ENCODE measurements around the gene NFE2L1.

The NFE2L1 gene

DNA sequence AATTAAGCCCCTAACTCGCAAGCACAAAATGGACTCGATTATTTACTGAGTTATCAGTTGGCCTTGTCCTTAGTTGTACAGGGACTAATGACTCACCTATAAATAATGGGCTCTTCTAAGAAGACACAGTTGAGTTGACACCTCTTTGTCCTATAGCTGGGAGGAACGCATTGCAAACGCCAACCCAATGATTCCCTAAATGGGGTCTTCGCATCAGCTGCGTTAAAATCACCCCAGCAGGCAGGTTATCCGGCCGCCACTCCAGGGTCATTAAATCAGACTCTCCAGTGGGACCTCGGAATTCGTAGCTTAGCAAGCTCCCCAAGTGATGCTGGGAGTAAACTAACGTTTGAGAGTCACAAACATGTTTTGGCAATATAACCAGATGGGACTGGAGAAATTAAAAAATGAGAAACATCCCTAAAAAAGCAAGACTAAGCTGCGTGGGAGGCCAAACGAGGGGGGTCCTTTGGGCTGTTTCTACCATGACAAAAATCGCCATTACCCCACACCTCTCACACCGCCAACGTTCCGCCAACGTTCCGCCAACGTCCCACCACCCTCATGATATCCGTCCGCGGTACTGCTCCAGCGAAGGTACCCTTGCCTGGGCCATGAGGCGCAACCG is 932 bp upstream of the NFE2L1 start:
- Histone ChIP-seq H3K27me3 (ENCODE audit: control insufficient read depth in 1 of 2, insufficient read depth in 2 of 2, low read length in 2 of 2) (no peaks in the 10 kb centered on the region), H3K4me3 (ENCODE audit: low read depth in 1 of 2, low read length in 2 of 2) (peak overlapping the region; percentile 90 to 94), H3K27ac (ENCODE audit: low read depth, low read length) (peak overlapping the region; percentile 83), H3K36me3 (ENCODE audit: control insufficient read depth in 1 of 2, insufficient read depth in 2 of 2, low read length in 2 of 2) (peaks cover 7 to 14% of the 10 kb centered on the region in 2 donors), H3K9me3 (ENCODE audit: control insufficient read depth in 1 of 2, low read length in 2 of 2) (no peaks in the 10 kb centered on the region), H3K9ac (ENCODE audit: low read depth in 1 of 2, low read length in 2 of 2) (peak overlapping the region; percentile 81 to 89), H3K4me1 (ENCODE audit: control insufficient read depth in 1 of 2, insufficient read depth in 2 of 2, low read length in 2 of 2) (peaks cover 38 to 41% of the 10 kb centered on the region in 2 donors)

GRCh38 chr17:48048384-48049126 is 396 bp downstream of the NFE2L1 start:
- Histone ChIP-seq H3K36me3 (ENCODE audit: control insufficient read depth in 1 of 2, insufficient read depth in 2 of 2, low read length in 2 of 2) (peaks cover 19 to 24% of the 10 kb centered on the region in 2 donors), H3K27me3 (ENCODE audit: control insufficient read depth in 1 of 2, insufficient read depth in 2 of 2, low read length in 2 of 2) (no peaks in the 10 kb centered on the region), H3K4me1 (ENCODE audit: control insufficient read depth in 1 of 2, insufficient read depth in 2 of 2, low read length in 2 of 2) (peaks cover 52 to 54% of the 10 kb centered on the region in 2 donors), H3K27ac (ENCODE audit: low read depth, low read length) (peak overlapping the region; percentile 97), H3K9ac (ENCODE audit: low read depth in 1 of 2, low read length in 2 of 2) (peak overlapping the region; percentile 88 to 96), H3K4me3 (ENCODE audit: low read depth in 1 of 2, low read length in 2 of 2) (peak overlapping the region; percentile 86 to 90), H3K9me3 (ENCODE audit: control insufficient read depth in 1 of 2, low read length in 2 of 2) (no peaks in the 10 kb centered on the region)

DNA sequence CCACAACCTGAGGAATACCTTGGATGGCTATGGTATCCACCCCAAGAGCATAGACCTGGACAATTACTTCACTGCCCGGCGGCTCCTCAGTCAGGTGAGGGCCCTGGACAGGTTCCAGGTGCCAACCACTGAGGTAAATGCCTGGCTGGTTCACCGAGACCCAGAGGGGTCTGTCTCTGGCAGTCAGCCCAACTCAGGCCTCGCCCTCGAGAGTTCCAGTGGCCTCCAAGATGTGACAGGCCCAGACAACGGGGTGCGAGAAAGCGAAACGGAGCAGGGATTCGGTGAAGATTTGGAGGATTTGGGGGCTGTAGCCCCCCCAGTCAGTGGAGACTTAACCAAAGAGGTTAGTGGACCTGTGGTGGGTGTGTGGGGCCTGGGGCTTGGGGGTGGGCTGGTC is 3.1 kb downstream of the NFE2L1 start:
- Histone ChIP-seq H3K4me3 (ENCODE audit: low read depth in 1 of 2, low read length in 2 of 2) (peak overlapping the region; percentile 7 to 51), H3K36me3 (ENCODE audit: control insufficient read depth in 1 of 2, insufficient read depth in 2 of 2, low read length in 2 of 2) (peaks cover 31 to 44% of the 10 kb centered on the region in 2 donors), H3K4me1 (ENCODE audit: control insufficient read depth in 1 of 2, insufficient read depth in 2 of 2, low read length in 2 of 2) (peaks cover 68 to 73% of the 10 kb centered on the region in 2 donors), H3K27me3 (ENCODE audit: control insufficient read depth in 1 of 2, insufficient read depth in 2 of 2, low read length in 2 of 2) (no peaks in the 10 kb centered on the region), H3K27ac (ENCODE audit: low read depth, low read length) (peak overlapping the region; percentile 47), H3K9ac (ENCODE audit: low read depth in 1 of 2, low read length in 2 of 2) (peak overlapping the region; percentile 4 to 96), H3K9me3 (ENCODE audit: control insufficient read depth in 1 of 2, low read length in 2 of 2) (no peaks in the 10 kb centered on the region)

DNA sequence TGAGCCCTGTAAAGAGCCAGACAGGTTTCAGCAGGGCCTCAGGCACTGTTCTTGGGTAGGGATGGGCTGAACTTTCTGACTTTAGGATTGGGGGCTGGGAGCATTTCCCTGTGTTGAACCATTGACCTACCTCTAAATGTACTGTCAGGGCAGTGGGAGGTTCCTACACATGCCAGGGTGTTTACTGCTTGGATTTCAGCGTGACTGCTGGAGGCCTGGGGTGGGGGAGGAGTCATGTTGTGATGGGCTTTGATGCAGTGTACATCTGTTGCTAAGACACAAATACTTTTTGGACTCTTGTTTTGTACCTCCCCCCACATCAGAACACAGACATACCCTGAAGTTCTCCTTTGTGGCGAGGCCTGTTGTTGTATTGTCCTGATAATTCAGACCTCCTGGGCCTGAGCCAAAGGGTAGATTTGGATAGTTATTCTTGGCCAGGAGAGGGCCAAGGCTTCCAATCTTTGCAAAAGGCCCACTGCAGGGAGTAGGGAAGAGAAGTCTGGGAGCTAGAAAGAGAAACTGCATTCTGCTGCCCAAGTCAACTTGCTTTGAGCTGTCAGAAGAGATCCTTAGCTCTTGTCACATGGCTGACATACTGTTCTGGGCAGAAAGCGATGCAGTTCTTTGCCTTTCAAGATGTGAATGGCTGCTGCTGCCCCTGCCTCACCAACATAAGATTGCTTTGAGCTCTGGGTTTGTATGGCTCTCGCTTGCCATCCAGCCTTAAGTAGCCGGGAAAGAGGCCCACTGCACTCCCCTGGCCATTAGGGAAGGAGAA is 3.7 kb downstream of the NFE2L1 start:
- Histone ChIP-seq H3K9ac (ENCODE audit: low read depth in 1 of 2, low read length in 2 of 2) (peak overlapping the region; percentile 48 to 96), H3K36me3 (ENCODE audit: control insufficient read depth in 1 of 2, insufficient read depth in 2 of 2, low read length in 2 of 2) (peaks cover 37 to 50% of the 10 kb centered on the region in 2 donors), H3K9me3 (ENCODE audit: control insufficient read depth in 1 of 2, low read length in 2 of 2) (no peaks in the 10 kb centered on the region), H3K4me1 (ENCODE audit: control insufficient read depth in 1 of 2, insufficient read depth in 2 of 2, low read length in 2 of 2) (peaks cover 62 to 71% of the 10 kb centered on the region in 2 donors), H3K27me3 (ENCODE audit: control insufficient read depth in 1 of 2, insufficient read depth in 2 of 2, low read length in 2 of 2) (no peaks in the 10 kb centered on the region), H3K4me3 (ENCODE audit: low read depth in 1 of 2, low read length in 2 of 2) (peak overlapping the region; percentile 33 to 51), H3K27ac (ENCODE audit: low read depth, low read length) (peak overlapping the region; percentile 65)

DNA sequence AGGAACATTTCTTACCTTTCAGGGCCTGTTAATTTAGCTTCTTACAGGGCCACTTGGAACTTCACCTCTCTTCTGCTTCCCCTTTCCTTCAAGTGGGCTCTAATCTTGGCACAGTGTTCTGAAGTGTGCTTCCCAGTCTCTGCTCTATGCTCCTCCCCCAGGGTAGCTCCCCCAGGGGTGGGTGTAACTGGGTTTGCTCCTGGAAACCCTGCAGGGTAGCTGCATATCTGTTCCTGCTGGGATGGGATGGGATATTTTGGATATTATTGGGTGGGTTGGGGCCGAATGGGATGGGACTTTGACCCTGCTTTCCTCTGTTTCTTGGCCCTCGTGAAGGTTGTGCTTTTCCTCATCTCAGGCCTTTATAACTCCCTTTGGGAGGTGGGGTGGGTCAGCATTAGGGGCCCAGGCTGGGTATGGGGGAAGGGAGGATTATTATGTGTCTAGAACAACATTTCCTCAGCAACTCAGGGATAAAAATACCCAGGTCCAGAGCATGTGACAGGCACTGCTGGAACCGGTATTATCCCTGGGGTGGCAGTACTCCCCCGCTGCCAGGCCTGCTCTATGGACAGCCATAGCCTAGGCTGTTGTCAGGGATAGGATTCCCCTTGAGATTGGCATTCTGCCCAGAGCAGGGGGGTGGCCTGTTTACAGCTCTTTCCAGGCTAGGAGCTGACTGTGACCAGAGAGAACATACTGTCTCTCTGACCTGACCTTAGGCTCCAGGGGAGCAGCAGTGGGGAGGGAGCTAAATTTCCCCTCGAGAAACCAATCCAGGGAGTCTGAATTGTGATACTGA is 5.0 kb downstream of the NFE2L1 start:
- peak overlapping the region; percentile 36 to 48 for H3K9ac ChIP-seq (ENCODE audit: low read depth in 1 of 2, low read length in 2 of 2)
- H3K9me3 ChIP-seq (ENCODE audit: control insufficient read depth in 1 of 2, low read length in 2 of 2): no peaks in the 10 kb centered on the region
- no peaks in the 10 kb centered on the region for H3K27me3 ChIP-seq (ENCODE audit: control insufficient read depth in 1 of 2, insufficient read depth in 2 of 2, low read length in 2 of 2)
- H3K4me1 ChIP-seq (ENCODE audit: control insufficient read depth in 1 of 2, insufficient read depth in 2 of 2, low read length in 2 of 2): peaks cover 58 to 70% of the 10 kb centered on the region in 2 donors
- peaks cover 50 to 63% of the 10 kb centered on the region in 2 donors for H3K36me3 ChIP-seq (ENCODE audit: control insufficient read depth in 1 of 2, insufficient read depth in 2 of 2, low read length in 2 of 2)
- H3K4me3 ChIP-seq (ENCODE audit: low read depth in 1 of 2, low read length in 2 of 2): peak overlapping the region; percentile 33 to 51
- peak overlapping the region; percentile 65 for H3K27ac ChIP-seq (ENCODE audit: low read depth, low read length)

- H3K36me3 ChIP-seq (ENCODE audit: control insufficient read depth in 1 of 2, insufficient read depth in 2 of 2, low read length in 2 of 2): peaks cover 56 to 69% of the 10 kb centered on the region in 2 donors
- no peaks in the 10 kb centered on the region for H3K9me3 ChIP-seq (ENCODE audit: control insufficient read depth in 1 of 2, low read length in 2 of 2)
- peaks cover 58 to 70% of the 10 kb centered on the region in 2 donors for H3K4me1 ChIP-seq (ENCODE audit: control insufficient read depth in 1 of 2, insufficient read depth in 2 of 2, low read length in 2 of 2)
- no peaks in the 10 kb centered on the region for H3K27me3 ChIP-seq (ENCODE audit: control insufficient read depth in 1 of 2, insufficient read depth in 2 of 2, low read length in 2 of 2)
- H3K4me3 ChIP-seq (ENCODE audit: low read depth in 1 of 2, low read length in 2 of 2): no peak overlapping the region
- H3K9ac ChIP-seq (ENCODE audit: low read depth in 1 of 2, low read length in 2 of 2): peak overlapping the region in 1 of 2 donors; percentile 36
- H3K27ac ChIP-seq (ENCODE audit: low read depth, low read length): peak overlapping the region; percentile 37
Measured at GRCh38 chr17:48053758-48054237, 5.6 kb downstream of the NFE2L1 start.

DNA sequence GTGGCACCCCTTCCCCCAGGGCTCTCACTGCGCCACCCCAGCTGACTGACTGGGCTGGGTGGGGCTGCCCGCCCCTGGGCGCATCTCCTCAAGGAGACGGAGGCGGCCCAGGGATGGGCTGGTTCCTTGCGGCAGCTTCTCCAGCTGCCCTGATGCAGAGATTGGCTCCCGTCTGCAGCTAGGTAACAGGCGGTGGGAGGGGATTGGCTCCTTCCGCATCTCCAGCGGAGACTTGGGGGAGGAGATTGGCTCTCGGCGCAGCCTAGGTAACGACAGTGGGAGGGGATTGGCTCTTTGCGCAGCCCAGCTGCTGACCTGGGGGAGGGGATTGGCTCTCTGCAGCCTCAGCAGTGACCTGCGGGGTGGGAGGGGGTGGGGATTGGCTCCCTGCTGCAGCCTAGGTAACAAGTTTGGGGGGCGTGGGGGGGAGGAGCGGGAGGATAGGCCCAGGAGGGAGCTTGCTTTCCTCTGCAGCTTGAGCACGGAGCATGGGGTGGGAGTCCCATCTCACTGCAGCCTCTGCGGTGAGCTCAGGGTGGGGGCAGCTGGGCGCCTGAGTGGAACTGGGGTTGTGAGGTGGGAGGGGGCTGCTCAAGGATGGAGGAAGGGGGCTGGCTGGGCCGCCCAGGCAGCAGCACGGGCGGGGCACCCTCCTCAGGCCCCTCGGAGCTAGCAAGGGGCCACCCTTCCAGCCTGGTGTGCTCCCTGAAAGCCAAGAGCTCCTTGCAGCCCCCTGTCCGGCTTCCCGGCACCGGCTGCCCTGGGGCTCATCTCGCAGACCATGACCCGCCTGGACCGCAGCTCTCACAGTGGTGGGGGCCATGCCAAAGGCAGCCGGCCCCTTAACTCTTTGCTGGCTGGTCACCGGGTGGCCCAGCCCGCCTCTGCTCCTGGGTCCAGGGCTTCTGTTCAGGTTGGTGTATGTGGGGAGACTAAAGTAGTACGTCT is 6.4 kb downstream of the NFE2L1 start:
- Histone ChIP-seq H3K4me1 (ENCODE audit: control insufficient read depth in 1 of 2, insufficient read depth in 2 of 2, low read length in 2 of 2) (peaks cover 58 to 67% of the 10 kb centered on the region in 2 donors), H3K9ac (ENCODE audit: low read depth in 1 of 2, low read length in 2 of 2) (no peak overlapping the region), H3K36me3 (ENCODE audit: control insufficient read depth in 1 of 2, insufficient read depth in 2 of 2, low read length in 2 of 2) (peaks cover 63 to 76% of the 10 kb centered on the region in 2 donors), H3K9me3 (ENCODE audit: control insufficient read depth in 1 of 2, low read length in 2 of 2) (no peaks in the 10 kb centered on the region), H3K4me3 (ENCODE audit: low read depth in 1 of 2, low read length in 2 of 2) (no peak overlapping the region), H3K27ac (ENCODE audit: low read depth, low read length) (no peak overlapping the region), H3K27me3 (ENCODE audit: control insufficient read depth in 1 of 2, insufficient read depth in 2 of 2, low read length in 2 of 2) (no peaks in the 10 kb centered on the region)

DNA sequence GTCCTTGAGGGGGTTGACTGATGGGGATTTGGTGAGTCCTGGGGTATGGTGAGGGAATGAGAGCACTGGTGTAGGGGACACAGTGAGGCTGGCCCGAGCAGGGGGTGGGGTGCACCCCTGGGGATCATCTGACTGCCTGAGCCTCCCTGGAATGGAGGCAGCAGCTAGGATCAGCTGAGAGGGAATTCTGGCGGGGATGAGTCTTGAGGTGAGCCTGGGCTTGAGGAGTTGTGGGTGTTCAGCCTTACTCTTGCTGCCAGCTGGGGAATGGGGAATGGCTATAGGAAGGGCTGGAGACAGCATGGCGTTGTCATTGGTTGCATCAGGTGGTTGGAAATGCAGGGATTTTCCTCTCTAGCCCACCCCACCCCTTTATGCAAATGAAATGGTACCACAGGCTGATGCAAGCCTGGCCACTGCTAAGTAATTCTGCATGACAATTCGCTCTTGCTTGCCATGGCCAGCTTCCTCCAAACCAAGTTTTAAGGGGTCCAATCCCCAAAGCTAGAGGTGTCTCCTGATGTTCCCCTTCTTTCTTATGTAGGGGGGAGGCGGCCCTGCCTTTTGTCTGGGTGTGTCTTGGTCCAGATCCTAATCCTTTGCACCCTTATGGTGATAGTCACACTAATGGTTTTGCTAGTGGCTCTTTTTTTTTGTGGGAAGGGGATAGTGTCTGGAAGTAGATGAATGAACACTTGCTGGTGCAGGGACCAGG is 7.5 kb downstream of the NFE2L1 start:
- H3K9me3 ChIP-seq (ENCODE audit: control insufficient read depth in 1 of 2, low read length in 2 of 2): no peaks in the 10 kb centered on the region
- no peak overlapping the region for H3K9ac ChIP-seq (ENCODE audit: low read depth in 1 of 2, low read length in 2 of 2)
- H3K27ac ChIP-seq (ENCODE audit: low read depth, low read length): no peak overlapping the region
- H3K36me3 ChIP-seq (ENCODE audit: control insufficient read depth in 1 of 2, insufficient read depth in 2 of 2, low read length in 2 of 2): peaks cover 70 to 84% of the 10 kb centered on the region in 2 donors
- H3K4me3 ChIP-seq (ENCODE audit: low read depth in 1 of 2, low read length in 2 of 2): no peak overlapping the region
- H3K27me3 ChIP-seq (ENCODE audit: control insufficient read depth in 1 of 2, insufficient read depth in 2 of 2, low read length in 2 of 2): no peaks in the 10 kb centered on the region
- peaks cover 47 to 55% of the 10 kb centered on the region in 2 donors for H3K4me1 ChIP-seq (ENCODE audit: control insufficient read depth in 1 of 2, insufficient read depth in 2 of 2, low read length in 2 of 2)
